Measurements from ENCODE around the gene TMEM229B. TPM values are rescaled to one million over a fixed set of nuclear protein-coding genes. Genes with fewer than 3 reads are reported as not detected.

The TMEM229B gene
- total and polyA plus RNA-seq, 2 of the 4 experiments (the other 2 are of a cell fraction) = under 0.01 TPM; not detected in 1

GRCh38 chr14:67423424-67423823 lies 65.1 kb downstream of the TMEM229B start:
- no peaks in the 10 kb centered on the region; the same call in 1 of the 2 replicates for H4K20me1 ChIP-seq (ENCODE audit: insufficient read depth, low read length)
- peaks cover 4% of the 10 kb centered on the region; the same call in 1 of the 2 replicates for H3K27me3 ChIP-seq (ENCODE audit: control insufficient read depth, insufficient read depth, low read length)
- H3K36me3 ChIP-seq (ENCODE audit: control insufficient read depth, insufficient read depth, low read length) = no peaks in the 10 kb centered on the region
- no peaks in the 10 kb centered on the region for H3K79me1 ChIP-seq (ENCODE audit: low read depth in 1 of 2, low read length in 2 of 2)
- H3K56ac ChIP-seq (ENCODE audit: extremely low read depth, insufficient read depth, low read length) = no peak overlapping the region
- 0 out of 2 replicates have a peak, but pooled peaks cover 2% of the 10 kb centered on the region for H3K4me1 ChIP-seq (ENCODE audit: control insufficient read depth, insufficient read depth, low read length)
- no peak overlapping the region for H2BK120ac ChIP-seq (ENCODE audit: low read depth, low read length)
- H4K8ac ChIP-seq (ENCODE audit: low read depth in 2 of 2, low read length in 2 of 2) = no peak overlapping the region
- no peak overlapping the region for H3K9ac ChIP-seq (ENCODE audit: low read depth, low read length)
- no peak overlapping the region for H2BK20ac ChIP-seq (ENCODE audit: low read depth, low read length)
- no peak overlapping the region for H2AK5ac ChIP-seq (ENCODE audit: low read depth, low read length)
- H3K23ac ChIP-seq (ENCODE audit: low read depth, low read length) = no peak overlapping the region
- dilution Hi-C loops (cut with HindIII; ENCODE audit: low sequenced_read_pairs, unreplicated experiment) (no loop called here), intact Hi-C loops (cut with micrococcal nuclease) (no loop called here), in situ Hi-C loops (cut with MboI; ENCODE audit: low sequenced_read_pairs) (no loop called here)
- H3K4me2 ChIP-seq (ENCODE audit: low read depth, low read length) = no peak overlapping the region
- no CpG with 5 or more reads among the region's 2 CpGs for WGBS, 2 experiments (ENCODE audit: extremely low coverage in 2 of 2, insufficient read length in 1 of 2)
- no peak overlapping the region for H2AFZ ChIP-seq (replicated peaks; ENCODE audit: low read length, poor library complexity)
- no peaks in the 10 kb centered on the region for H3K9me3 ChIP-seq (ENCODE audit: control insufficient read depth, insufficient read depth, low read length)
- no peak for DNase-seq
- H3K18ac ChIP-seq (ENCODE audit: low read depth, low read length) = no peak overlapping the region
- H3K9me1 ChIP-seq (ENCODE audit: insufficient read depth, low read length) = 0 out of 2 replicates have a peak, but pooled peaks cover 4% of the 10 kb centered on the region
- no peak overlapping the region for H3K4ac ChIP-seq (ENCODE audit: low read depth, low read length)
- no peak for ATAC-seq (ENCODE audit: low read depth)
- no peak overlapping the region for H3K14ac ChIP-seq (replicated peaks; ENCODE audit: low read depth, low read length)
- no peak overlapping the region for H3K4me3 ChIP-seq (ENCODE audit: insufficient read depth, low read depth, low read length)
- H4K91ac ChIP-seq (ENCODE audit: insufficient read depth, low read depth, low read length) = no peak overlapping the region
- H4K5ac ChIP-seq (ENCODE audit: low read depth, low read length) = no peak overlapping the region
- H2AK9ac ChIP-seq (replicated peaks; ENCODE audit: low read depth, low read length, poor library complexity) = no peak overlapping the region
- H2BK15ac ChIP-seq (ENCODE audit: low read depth, low read length) = no peak overlapping the region
- H3K27ac ChIP-seq (ENCODE audit: insufficient read depth, low read length) = no peak overlapping the region
- TF ChIP-seq POLR2A (IDR thresholded peaks at IDR 0.05; ENCODE audit: low read depth, low read length) = no peak
- TF ChIP-seq CTCF (conservative IDR thresholded peaks at IDR 0.05; ENCODE audit: low read depth, low read length) = no peak
- no peak for TF ChIP-seq MAFK (IDR thresholded peaks at IDR 0.05; ENCODE audit: low read depth, low read length)
- no peak for TF ChIP-seq MAZ (IDR thresholded peaks at IDR 0.05; ENCODE audit: borderline replicate concordance, low read depth, low read length)
- TF ChIP-seq NFE2L2 (IDR thresholded peaks at IDR 0.05; ENCODE audit: low read depth, low read length) = no peak
- no peak for TF ChIP-seq SMC3 (IDR thresholded peaks at IDR 0.05; ENCODE audit: low read depth, low read length)
- no peak for TF ChIP-seq USF2 (IDR thresholded peaks at IDR 0.05; ENCODE audit: low read depth, low read length)
- TF ChIP-seq CEBPB (IDR thresholded peaks at IDR 0.05; ENCODE audit: low read depth, low read length) = no peak
- TF ChIP-seq MXI1 (IDR thresholded peaks at IDR 0.05; ENCODE audit: borderline replicate concordance, low read depth, low read length) = no peak
- no peak for TF ChIP-seq BHLHE40 (IDR thresholded peaks at IDR 0.05; ENCODE audit: low read depth, low read length)
- TF ChIP-seq CHD1 (IDR thresholded peaks at IDR 0.05; ENCODE audit: low read depth, low read length) = no peak
- TF ChIP-seq FOS (IDR thresholded peaks at IDR 0.05; ENCODE audit: low read depth, low read length) = no peak
- CTCF ChIA-PET = no interaction called here
- POLR2A ChIA-PET (ENCODE audit: unreplicated experiment) = no interaction called here
- no peak overlapping the region for H2BK5ac ChIP-seq (ENCODE audit: low read depth, low read length, poor library complexity, severe bottlenecking)
- no TSS peak for BruUV-seq (replicated peaks)
